DND-41 (cell line): ENCODE measurements around the gene STRIP1.

Experiments used
- EZH2 ChIP-seq: IDR thresholded peaks from 3 replicates; pipeline ENCODE4 v1.6.1; 2012; ENCODE audit warnings: borderline replicate concordance, low read depth, mild to moderate bottlenecking, moderate library complexity, low read length, inconsistent platforms; ENCODE audit not compliant: severe bottlenecking
- TF ChIP-seq, protein P1 (sequence below): IDR thresholded peaks from 2 replicates; pipeline ENCODE4 v1.5.1; 2012; ENCODE audit warnings: borderline replicate concordance, low read length, moderate library complexity, mild to moderate bottlenecking; ENCODE audit not compliant: poor library complexity, severe bottlenecking; ENCODE audit errors: extremely low read depth

DNA sequence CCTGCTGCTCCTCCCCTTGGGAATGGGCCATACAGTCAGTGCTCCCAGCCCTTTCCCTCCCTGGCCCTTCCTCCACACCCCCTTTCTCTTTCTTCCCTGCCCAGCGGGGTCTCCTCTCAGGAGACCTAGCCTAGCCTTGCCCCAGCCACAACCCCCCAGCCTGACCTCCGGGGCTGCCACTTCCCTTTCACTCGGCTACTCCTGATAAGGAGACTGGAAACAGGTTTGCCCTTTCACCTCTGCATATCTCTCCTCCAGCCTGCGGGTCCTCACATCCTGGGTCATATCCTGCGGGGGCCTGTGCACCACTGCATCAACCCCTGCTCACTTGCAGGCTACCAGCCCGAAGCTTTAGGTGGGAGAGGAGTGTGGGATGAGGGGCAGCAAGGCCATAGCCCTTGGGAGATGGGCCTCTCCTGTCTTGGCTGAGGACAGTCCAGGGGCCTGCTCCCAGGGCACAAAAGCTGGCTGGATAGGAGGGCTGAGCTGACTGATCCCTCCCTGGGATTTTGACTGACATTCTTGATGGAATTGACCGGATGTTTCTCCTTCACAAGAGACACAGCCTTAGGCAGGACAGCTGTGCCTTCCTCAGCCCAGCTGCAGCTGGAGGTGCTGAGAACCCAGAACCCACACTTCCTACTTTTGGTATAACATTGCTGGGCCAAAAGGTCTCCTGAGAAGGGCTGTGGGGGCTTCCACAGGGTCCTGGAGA lies 55.3 kb downstream of the STRIP1 start:
- TF ChIP-seq, protein P1, sequence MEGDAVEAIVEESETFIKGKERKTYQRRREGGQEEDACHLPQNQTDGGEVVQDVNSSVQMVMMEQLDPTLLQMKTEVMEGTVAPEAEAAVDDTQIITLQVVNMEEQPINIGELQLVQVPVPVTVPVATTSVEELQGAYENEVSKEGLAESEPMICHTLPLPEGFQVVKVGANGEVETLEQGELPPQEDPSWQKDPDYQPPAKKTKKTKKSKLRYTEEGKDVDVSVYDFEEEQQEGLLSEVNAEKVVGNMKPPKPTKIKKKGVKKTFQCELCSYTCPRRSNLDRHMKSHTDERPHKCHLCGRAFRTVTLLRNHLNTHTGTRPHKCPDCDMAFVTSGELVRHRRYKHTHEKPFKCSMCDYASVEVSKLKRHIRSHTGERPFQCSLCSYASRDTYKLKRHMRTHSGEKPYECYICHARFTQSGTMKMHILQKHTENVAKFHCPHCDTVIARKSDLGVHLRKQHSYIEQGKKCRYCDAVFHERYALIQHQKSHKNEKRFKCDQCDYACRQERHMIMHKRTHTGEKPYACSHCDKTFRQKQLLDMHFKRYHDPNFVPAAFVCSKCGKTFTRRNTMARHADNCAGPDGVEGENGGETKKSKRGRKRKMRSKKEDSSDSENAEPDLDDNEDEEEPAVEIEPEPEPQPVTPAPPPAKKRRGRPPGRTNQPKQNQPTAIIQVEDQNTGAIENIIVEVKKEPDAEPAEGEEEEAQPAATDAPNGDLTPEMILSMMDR, result no peak
- TF ChIP-seq EZH2, result no peak
